ENCODE results near the gene TLE4.
A peak's percentile ranks its signal among the peaks of the same experiment; 100 is the strongest.

Gene TLE4

DNA sequence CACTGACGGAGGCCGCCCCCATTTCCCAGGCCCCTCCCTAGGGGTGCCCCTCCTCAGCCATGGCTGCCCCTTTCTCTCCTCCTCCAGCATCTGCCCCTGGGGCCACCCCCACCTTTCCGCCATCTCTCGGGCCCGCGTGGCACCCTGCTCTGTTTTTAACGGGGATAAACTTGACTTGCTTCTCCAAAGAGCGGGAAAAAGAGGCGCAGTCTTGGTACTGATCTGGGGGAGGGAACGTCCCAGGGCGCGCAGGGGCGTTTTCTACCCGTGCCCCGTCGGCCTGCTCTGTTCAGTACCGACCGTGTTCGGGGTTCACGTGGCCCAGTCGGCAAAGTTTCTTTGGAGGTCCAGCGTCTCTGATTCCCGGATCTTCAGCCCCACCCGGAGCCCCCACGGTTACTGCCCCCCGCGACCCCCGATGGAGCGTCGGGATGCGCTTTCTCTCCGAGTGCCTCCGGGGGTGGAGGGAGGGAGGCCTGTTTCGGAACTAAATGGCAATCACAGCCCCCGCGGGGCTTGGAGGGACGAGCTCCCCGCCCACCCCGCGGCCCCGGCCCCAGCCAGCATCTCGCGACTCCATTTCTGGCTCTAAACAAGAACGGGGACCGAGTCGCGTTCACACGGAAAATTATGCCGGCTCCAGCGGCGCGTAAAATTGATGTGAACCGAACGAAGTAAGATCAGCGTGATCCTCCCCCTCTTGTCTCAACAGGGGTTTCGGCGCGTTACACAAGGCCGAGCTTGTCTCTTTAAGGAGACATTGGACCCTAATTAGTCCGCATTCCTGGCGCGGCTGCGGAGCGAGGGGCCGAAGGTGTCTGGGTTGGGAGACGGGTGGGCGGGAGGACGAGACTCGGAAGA lies 1.1 kb upstream of the TLE4 start:
- H3K4me2 ChIP-seq (ENCODE audit: low read depth, low read length) = peak overlapping the region; percentile 90
- TF ChIP-seq EZH2 (optimal IDR thresholded peaks at IDR 0.05; ENCODE audit: low read depth, low read length) = no peak
- no peak for TF ChIP-seq EZH2phosphoT487 (IDR thresholded peaks at IDR 0.05; ENCODE audit: low read length)
- TF ChIP-seq, protein P1, sequence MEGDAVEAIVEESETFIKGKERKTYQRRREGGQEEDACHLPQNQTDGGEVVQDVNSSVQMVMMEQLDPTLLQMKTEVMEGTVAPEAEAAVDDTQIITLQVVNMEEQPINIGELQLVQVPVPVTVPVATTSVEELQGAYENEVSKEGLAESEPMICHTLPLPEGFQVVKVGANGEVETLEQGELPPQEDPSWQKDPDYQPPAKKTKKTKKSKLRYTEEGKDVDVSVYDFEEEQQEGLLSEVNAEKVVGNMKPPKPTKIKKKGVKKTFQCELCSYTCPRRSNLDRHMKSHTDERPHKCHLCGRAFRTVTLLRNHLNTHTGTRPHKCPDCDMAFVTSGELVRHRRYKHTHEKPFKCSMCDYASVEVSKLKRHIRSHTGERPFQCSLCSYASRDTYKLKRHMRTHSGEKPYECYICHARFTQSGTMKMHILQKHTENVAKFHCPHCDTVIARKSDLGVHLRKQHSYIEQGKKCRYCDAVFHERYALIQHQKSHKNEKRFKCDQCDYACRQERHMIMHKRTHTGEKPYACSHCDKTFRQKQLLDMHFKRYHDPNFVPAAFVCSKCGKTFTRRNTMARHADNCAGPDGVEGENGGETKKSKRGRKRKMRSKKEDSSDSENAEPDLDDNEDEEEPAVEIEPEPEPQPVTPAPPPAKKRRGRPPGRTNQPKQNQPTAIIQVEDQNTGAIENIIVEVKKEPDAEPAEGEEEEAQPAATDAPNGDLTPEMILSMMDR (IDR thresholded peaks at IDR 0.05; ENCODE audit: low read length) = no peak
- peaks cover 22% of the 10 kb centered on the region for H3K4me1 ChIP-seq (ENCODE audit: low read length)
- peak overlapping the region; percentile 85 for H3K4me3 ChIP-seq (ENCODE audit: low read length)
- peak overlapping the region; percentile 65 for H3K9ac ChIP-seq (ENCODE audit: low read length)
- peak overlapping the region; percentile 59; the same call in 1 of the 2 replicates for H3K27ac ChIP-seq (ENCODE audit: low read length)
- no peaks in the 10 kb centered on the region for H3K79me2 ChIP-seq (ENCODE audit: low read length)
- H3K9me2 ChIP-seq (replicated peaks; ENCODE audit: insufficient read depth, low read length) = no peaks in the 10 kb centered on the region
- peak; percentile 15 for DNase-seq
- H3F3A ChIP-seq (ENCODE audit: insufficient read depth, low read length) = peaks cover 22% of the 10 kb centered on the region
- no peaks in the 10 kb centered on the region for H4K20me1 ChIP-seq (ENCODE audit: insufficient read depth, low read length)
- no peaks in the 10 kb centered on the region for H3K36me3 ChIP-seq (replicated peaks; ENCODE audit: insufficient read depth, low read length)
- H3K9me3 ChIP-seq (replicated peaks; ENCODE audit: insufficient read depth, low read length) = no peaks in the 10 kb centered on the region
- H2AFZ ChIP-seq (ENCODE audit: low read length) = peak overlapping the region; percentile 86
- H3K27me3 ChIP-seq (replicated peaks; ENCODE audit: insufficient read depth, low read length) = no peaks in the 10 kb centered on the region; the same call in 1 of the 2 replicates

GRCh38 chr9:79572032-79572607 lies 355 bp downstream of the TLE4 start:
- Histone ChIP-seq H4K20me1 (ENCODE audit: insufficient read depth, low read length) (no peaks in the 10 kb centered on the region), H3K27ac (ENCODE audit: low read length) (peak overlapping the region; percentile 77; the same call in 1 of the 2 replicates), H3K4me1 (ENCODE audit: low read length) (peaks cover 17% of the 10 kb centered on the region), H3K4me3 (ENCODE audit: low read length) (peak overlapping the region; percentile 69), H3K9me2 (replicated peaks; ENCODE audit: insufficient read depth, low read length) (no peaks in the 10 kb centered on the region), H3K9me3 (replicated peaks; ENCODE audit: insufficient read depth, low read length) (no peaks in the 10 kb centered on the region), H3K4me2 (ENCODE audit: low read depth, low read length) (peak overlapping the region; percentile 84; the same call in 1 of the 2 replicates), H3K27me3 (replicated peaks; ENCODE audit: insufficient read depth, low read length) (no peaks in the 10 kb centered on the region; the same call in 1 of the 2 replicates), H3K36me3 (replicated peaks; ENCODE audit: insufficient read depth, low read length) (no peaks in the 10 kb centered on the region), H3K9ac (ENCODE audit: low read length) (peak overlapping the region; percentile 66), H2AFZ (ENCODE audit: low read length) (peak overlapping the region; percentile 67), H3K79me2 (ENCODE audit: low read length) (no peaks in the 10 kb centered on the region), H3F3A (ENCODE audit: insufficient read depth, low read length) (peaks cover 22% of the 10 kb centered on the region)
- TF ChIP-seq, protein P1 (IDR thresholded peaks at IDR 0.05; ENCODE audit: low read length) = no peak
- TF ChIP-seq EZH2phosphoT487 (IDR thresholded peaks at IDR 0.05; ENCODE audit: low read length) (no peak), EZH2 (optimal IDR thresholded peaks at IDR 0.05; ENCODE audit: low read depth, low read length) (no peak)
- peak; percentile 48 for DNase-seq

- Histone ChIP-seq H2AFZ (ENCODE audit: low read length) (peak overlapping the region; percentile 73), H3K9me3 (replicated peaks; ENCODE audit: insufficient read depth, low read length) (no peaks in the 10 kb centered on the region), H3K4me3 (ENCODE audit: low read length) (peak overlapping the region; percentile 72), H3K9ac (ENCODE audit: low read length) (peak overlapping the region; percentile 56), H3F3A (ENCODE audit: insufficient read depth, low read length) (peaks cover 18% of the 10 kb centered on the region), H3K27ac (ENCODE audit: low read length) (peak overlapping the region; percentile 44; the same call in 1 of the 2 replicates), H3K79me2 (ENCODE audit: low read length) (no peaks in the 10 kb centered on the region), H3K36me3 (replicated peaks; ENCODE audit: insufficient read depth, low read length) (no peaks in the 10 kb centered on the region), H3K27me3 (replicated peaks; ENCODE audit: insufficient read depth, low read length) (no peaks in the 10 kb centered on the region; the same call in 1 of the 2 replicates), H4K20me1 (ENCODE audit: insufficient read depth, low read length) (no peaks in the 10 kb centered on the region), H3K4me2 (ENCODE audit: low read depth, low read length) (peak overlapping the region; percentile 54), H3K4me1 (ENCODE audit: low read length) (peaks cover 13% of the 10 kb centered on the region), H3K9me2 (replicated peaks; ENCODE audit: insufficient read depth, low read length) (no peaks in the 10 kb centered on the region)
- peak; percentile 8 for DNase-seq
- TF ChIP-seq EZH2 (optimal IDR thresholded peaks at IDR 0.05; ENCODE audit: low read depth, low read length) = no peak
- no peak for TF ChIP-seq EZH2phosphoT487 (IDR thresholded peaks at IDR 0.05; ENCODE audit: low read length)
- TF ChIP-seq, protein P1 (IDR thresholded peaks at IDR 0.05; ENCODE audit: low read length) = no peak
Measured at GRCh38 chr9:79572608-79573411, 1.0 kb downstream of the TLE4 start.
